Epithelial cell of prostate (primary cell): ENCODE measurements around the gene KLRF1.

ENCODE experiments used
- DNase-seq: peaks from one replicate; pipeline ENCODE4 v3.0.0-alpha.2; 2011; ENCODE audit warnings: low read depth, low spot score
- H3K27ac ChIP-seq: fragments of 450-650 bp; 2 replicates; pipeline ENCODE4 v1.5.1; 2017; ENCODE audit warnings: mild to moderate bottlenecking

KLRF1 gene

DNA sequence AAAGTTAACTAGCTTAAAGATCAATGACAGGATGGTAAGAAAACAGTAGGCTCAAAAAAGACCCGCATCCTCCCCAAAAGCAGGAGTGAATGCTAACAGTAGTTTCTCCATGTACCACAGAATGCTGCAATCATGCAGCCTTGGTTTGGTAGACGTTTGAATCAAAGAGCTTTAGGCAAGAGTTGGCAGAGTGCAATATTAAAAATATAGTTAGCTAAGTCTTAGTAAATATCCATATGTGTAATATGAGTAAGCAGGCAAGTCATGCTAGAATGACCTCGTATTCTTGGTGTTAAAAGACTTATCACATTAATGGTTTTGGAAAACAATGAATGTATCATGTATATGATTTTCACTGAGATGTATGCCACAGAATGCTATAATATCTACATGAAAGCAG, 18.8 kb upstream of the KLRF1 start:
- DNase-seq = no peak
- no peak overlapping the region for H3K27ac ChIP-seq

DNA sequence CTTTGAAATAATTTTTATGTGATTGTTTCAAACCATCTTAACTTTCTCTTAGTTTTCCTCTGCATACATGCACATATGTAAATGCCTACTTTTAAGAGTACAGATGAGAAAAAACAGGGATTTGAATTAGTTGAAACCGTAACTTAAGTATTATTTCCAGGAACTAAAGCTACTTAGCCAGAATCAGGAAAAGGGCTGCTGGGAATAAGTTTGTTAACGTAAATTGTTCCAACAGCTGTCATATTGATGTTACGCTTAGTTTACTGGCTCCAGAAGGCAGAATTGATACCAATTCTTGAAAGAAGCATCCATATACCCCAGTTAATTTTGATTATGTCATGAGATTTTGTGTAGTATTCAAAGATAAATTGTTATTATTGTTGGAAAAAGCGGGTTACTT, 17.9 kb upstream of the KLRF1 start:
- H3K27ac ChIP-seq = no peak overlapping the region
- DNase-seq = no peak

- no peak for DNase-seq
- no peak overlapping the region for H3K27ac ChIP-seq
Measured at GRCh38 chr12:9809866-9810265, 17.4 kb upstream of the KLRF1 start.

GRCh38 chr12:9810671-9811070, 16.6 kb upstream of the KLRF1 start:
- no peak for DNase-seq
- no peak overlapping the region for H3K27ac ChIP-seq

GRCh38 chr12:9811621-9812020, 15.7 kb upstream of the KLRF1 start:
- H3K27ac ChIP-seq = no peak overlapping the region
- DNase-seq = no peak

DNA sequence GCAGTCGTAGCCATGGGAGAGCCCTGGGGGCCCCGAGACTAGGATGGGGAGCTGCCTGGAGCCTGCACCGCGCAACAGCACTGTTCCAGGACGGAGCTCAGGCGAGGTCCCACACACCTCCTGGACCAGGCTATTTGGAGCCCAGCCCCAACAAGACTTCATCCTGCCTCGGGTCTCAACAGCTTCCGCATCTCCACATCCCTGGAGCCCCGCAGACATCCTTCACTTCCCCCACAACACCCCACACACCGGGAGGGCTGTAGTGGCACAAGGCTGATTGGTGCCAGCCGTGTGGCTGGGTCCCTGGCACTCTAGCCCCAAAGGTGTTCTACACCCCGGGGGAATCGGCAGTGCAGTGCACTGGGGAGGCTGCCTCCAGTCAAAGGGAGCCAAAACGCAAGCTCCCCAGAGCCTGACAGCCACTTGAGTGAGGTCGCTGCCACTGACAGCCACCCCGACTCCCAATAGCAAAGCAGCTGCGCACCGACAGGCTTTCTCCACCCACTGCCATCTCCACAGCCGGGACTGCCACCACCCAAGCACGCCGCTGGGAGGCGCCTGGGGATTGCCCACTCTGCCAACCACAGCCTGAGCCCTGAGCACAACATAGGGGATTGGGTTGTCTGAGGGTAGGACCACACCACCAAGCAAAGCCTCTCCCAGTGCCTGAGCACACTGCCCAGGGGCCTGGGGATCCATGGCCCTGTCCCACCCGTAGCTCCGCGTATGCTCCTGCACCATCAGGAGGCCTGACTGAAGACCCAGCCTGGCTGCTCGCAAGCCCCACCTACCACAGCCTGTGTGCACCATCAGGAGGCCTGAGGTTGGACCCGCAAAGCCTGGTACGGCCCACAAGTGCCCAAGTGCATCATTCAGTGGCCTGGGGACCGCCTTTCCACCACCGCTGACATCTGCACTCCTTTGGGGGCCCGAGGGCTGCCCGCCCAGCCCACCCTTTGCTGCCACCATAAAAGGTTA, 13.2 kb upstream of the KLRF1 start:
- DNase-seq = no peak
- no peak overlapping the region for H3K27ac ChIP-seq

DNA sequence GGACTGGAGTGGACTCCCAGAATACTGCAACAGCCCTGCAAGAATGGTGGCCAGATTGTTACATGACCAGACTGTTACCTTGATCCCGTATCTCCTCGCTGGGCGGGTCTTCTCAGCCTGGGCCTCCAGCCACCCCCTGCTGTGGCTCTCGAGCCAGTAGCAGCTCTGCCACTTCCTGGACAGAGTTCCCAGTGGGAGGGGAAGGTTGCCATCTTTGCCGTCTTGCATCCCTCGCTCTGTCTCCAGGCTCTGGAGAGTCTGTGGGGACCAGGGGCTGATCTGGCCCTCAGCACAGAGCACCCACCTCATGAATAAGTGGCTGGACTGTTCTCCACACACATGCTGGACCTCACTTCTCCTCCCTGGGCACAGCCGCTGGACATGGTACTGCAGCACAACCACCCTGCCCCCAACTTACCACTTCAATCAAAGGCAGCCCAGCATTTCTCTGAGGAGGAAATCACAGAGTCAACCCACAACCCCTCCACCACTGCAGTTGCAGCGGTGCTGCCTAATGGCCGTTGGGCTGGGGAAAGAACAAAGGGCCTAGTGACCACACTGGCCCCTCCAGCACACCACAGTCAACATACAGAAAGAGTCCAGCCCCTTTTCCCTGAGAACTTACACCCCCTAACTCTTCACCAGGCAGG, 6.9 kb upstream of the KLRF1 start:
- H3K27ac ChIP-seq = no peak overlapping the region
- no peak for DNase-seq

GRCh38 chr12:9829483-9829882, 2.2 kb downstream of the KLRF1 start:
- H3K27ac ChIP-seq = no peak overlapping the region

DNA sequence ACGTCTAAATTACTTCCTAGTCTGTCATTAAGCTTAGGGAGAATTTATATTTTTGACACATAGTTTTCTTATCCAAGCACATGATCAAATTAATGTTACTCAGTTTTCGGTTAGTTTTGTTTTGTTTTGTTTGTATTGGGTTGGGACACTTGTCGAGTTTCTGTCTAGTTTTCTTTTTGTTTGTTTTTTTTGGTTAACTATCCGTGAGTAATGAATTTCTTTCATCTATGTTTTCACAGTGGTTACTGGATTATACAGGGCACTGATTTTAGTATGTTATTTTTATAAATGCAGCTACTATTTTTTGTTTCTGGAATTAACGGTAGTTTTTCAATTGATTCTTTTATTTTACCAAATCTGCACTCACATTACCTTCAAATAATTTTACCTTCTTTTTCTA, 2.7 kb downstream of the KLRF1 start:
- H3K27ac ChIP-seq = no peak overlapping the region
- DNase-seq = no peak

More at GRCh38 chr12:9829483-9829882, 2.2 kb downstream of the KLRF1 start:
- DNase-seq = no peak

DNA sequence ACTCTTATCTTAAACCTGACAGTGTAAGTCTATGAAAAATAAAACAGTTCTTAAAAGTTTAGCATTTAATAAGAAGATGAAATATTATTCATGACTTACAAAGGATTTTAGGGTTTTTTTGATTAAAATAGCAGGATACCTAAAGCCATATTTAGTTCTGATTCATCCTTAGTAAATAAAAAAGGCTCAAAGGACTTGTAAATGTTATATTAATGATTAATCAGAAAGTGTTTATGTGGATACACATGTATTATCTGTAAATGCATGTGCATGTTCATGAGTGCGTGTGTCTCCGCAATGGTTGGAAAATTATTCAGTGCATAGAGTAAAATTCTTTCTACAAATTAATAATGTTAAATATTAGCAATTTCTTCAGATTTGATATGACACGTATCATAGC, 4.4 kb downstream of the KLRF1 start:
- DNase-seq = no peak
- no peak overlapping the region for H3K27ac ChIP-seq

DNA sequence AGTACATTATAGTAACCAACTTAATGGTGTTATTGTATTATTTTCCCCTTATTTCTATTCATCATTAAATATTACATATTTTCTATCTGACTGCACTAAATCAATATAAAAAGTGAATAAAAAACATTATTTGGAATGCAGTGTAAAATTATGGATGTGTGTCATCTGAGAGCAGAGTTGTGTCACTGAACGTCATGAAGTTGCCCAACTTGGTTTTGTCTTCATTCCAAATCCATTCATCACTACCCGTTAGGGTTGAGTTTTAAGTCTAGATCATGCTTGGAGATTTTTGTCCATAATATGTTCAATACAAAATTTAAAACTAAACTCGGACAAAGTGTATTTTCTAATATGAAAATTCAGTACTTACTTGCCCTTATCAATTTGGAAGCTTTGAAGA, 16.1 kb downstream of the KLRF1 start:
- H3K27ac ChIP-seq = no peak overlapping the region
- no peak for DNase-seq

- DNase-seq = no peak
Measured at GRCh38 chr12:9848899-9849298, 21.6 kb downstream of the KLRF1 start.

GRCh38 chr12:9851050-9851449, 23.8 kb downstream of the KLRF1 start:
- H3K27ac ChIP-seq = no peak overlapping the region
- no peak for DNase-seq

More at GRCh38 chr12:9848899-9849298, 21.6 kb downstream of the KLRF1 start:
- H3K27ac ChIP-seq = no peak overlapping the region

DNA sequence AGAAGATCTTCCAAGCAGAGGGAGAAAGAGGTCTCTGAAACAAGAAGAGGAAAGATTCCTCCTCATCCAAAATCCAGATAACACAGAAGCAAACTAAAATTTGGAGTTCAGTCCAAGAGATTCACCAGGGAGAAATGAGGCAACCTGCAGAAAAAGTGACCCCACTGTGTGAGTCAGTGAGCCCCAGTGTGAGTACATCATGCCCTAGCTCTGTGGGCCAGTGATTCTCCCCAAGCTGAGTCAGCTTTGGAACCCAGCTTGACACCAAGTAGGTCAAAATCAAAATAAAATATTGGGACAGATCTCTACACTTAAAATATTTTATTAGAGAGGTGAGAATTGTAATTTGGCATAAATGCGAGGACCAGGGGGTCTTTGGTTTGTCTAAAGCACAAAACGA, 24.6 kb downstream of the KLRF1 start:
- no peak for DNase-seq
- no peak overlapping the region for H3K27ac ChIP-seq

GRCh38 chr12:9856151-9856550, 28.9 kb downstream of the KLRF1 start:
- no peak for DNase-seq
- H3K27ac ChIP-seq = no peak overlapping the region

GRCh38 chr12:9856894-9857293, 29.6 kb downstream of the KLRF1 start:
- no peak overlapping the region for H3K27ac ChIP-seq
- no peak for DNase-seq

- DNase-seq = no peak
Measured at GRCh38 chr12:9858135-9858534, 30.9 kb downstream of the KLRF1 start.

GRCh38 chr12:9864913-9865675, 37.8 kb downstream of the KLRF1 start:
- no peak overlapping the region for H3K27ac ChIP-seq
- DNase-seq = no peak

More at GRCh38 chr12:9858135-9858534, 30.9 kb downstream of the KLRF1 start:
- H3K27ac ChIP-seq = no peak overlapping the region

GRCh38 chr12:9866860-9867269, 39.6 kb downstream of the KLRF1 start:
- no peak overlapping the region for H3K27ac ChIP-seq
- no peak for DNase-seq

DNA sequence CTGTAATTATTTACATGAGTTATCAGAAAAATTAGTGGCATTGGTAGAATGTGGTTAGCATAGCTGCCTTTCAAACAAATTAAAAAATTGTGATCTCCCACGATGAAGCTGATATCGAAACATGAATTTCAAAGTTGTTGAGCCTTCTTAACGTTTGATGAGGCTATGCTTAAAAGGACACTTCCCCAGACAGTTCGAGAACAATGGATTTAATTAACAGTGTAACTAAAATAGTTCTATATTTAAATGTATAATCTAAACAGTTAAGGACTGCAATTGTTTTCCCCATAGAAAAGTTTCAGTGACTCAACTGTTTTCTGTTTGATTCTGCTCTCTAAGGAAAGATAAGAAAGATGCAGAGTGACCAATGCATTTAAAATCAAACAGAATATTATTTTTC, 40.2 kb downstream of the KLRF1 start:
- H3K27ac ChIP-seq = no peak overlapping the region
- no peak for DNase-seq

DNA sequence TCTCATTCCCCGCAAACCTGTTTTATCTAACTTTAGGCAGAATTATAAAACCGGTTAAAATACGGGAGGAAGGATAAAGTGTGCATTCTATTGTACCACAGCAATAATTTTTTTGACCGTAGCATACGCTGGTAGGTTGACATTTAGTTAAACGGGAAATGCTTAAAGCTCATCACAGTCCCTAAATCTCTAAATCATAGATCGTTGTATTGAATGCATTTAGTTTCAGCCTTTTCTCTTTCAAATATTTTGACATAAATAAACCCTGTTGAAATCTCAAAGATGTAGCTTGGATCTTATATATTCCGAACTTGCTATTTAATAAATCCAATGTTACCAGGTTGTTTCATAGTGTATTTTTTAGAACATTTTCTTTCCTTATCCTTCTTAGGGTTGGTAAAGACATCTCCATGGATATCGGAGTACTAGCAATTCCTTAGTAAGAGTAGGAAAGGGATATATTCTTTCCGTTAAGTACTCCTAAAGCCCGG, 41.1 kb downstream of the KLRF1 start:
- peak overlapping the region; percentile 88 for H3K27ac ChIP-seq
- no peak for DNase-seq
